ENCODE measurements around the gene SPACA7. TPM values are rescaled to one million over a fixed set of nuclear protein-coding genes. Genes with fewer than 3 reads are reported as not detected.

SPACA7 gene
- total and polyA plus RNA-seq, 9 of the 15 experiments (the other 6 are each of a cell fraction or from before 2014, with no cell fraction given), result not detected

DNA sequence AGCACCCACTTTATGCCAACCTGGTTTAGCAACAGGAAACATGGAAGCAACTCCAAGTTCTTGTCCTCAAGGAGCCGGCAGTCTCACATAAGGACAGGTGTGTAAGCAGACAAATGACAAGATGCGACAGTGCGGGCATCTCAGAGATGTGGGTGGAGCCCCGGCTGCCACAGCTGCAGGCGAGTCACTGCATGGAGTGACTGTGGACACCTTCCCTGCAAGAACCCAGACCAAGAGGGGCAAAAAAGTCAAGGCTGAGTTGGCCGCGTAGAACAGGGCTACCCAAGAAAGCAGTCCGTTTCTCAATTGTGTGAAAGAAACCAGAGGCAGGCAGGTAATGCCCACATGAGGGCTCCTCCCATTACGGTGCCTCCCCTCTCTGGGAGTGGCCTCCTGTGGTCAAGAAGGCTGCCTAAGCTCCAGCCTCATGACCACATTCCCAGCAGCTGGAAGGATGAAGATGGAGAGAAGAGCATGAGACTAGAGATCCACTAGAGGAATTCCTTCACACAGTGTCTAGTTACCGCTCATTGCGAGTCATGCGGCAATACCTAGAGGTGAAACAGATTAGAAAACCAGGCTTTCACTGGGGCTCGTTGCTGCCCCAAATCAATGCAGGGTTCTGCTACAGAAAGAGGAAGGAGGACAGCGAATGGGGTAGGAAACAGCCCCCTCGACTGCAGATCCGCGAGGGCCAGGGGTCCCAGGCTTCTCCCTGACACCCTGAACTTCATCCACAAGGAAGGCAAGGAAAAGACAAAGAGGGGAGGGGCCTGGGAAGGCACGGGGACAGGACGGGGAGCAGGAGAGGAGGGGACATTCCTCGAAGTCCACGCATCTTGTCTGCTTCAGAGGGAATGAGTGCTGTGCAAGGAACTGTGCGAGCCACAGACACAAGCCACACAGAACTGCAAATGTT lies 80.2 kb downstream of the SPACA7 start:
- Histone ChIP-seq H3K36me3 (ENCODE audit: control insufficient read depth, insufficient read depth, low read length) (no peaks in the 10 kb centered on the region), H3K4me3 (no peak overlapping the region), H3K27me3 (ENCODE audit: control insufficient read depth in 2 of 2, insufficient read depth in 2 of 2, low read length in 2 of 2) (peaks cover 19 to 51% of the 10 kb centered on the region in 2 experiments; a peak in 4 of 5 replicates), H3K79me2 (ENCODE audit: control insufficient read depth, insufficient read depth, low read length) (no peaks in the 10 kb centered on the region), H3K9me1 (ENCODE audit: control insufficient read depth, insufficient read depth, low read length) (no peaks in the 10 kb centered on the region), H3K27ac (ENCODE audit: extremely low read depth, low read depth, low read length) (no peak overlapping the region), H4K20me1 (replicated peaks; ENCODE audit: control insufficient read depth, insufficient read depth, low read length) (no peaks in the 10 kb centered on the region), H3K9me3 (replicated peaks; ENCODE audit: control insufficient read depth, insufficient read depth, low read depth, low read length) (no peaks in the 10 kb centered on the region), H3K4me1 (replicated peaks in 1 of 2; ENCODE audit: control insufficient read depth in 2 of 2, insufficient read depth in 2 of 2, low read length in 2 of 2) (peaks cover 0 to 6% of the 10 kb centered on the region in 2 experiments; a peak in 1 of 5 replicates), H3K4me2 (ENCODE audit: insufficient read depth, low read length) (no peak overlapping the region), H2AFZ (ENCODE audit: low read depth, low read length) (no peak overlapping the region), H3K9ac (ENCODE audit: insufficient read depth in 1 of 2, low read depth in 2 of 2, low read length in 2 of 2) (no peak overlapping the region)
- no peak for ATAC-seq
- ChIA-PET CTCF (ENCODE audit: low intra/inter-chr PET ratio) (no interaction called here), POLR2A (interaction anchor here (0.7 kb wide), 1 partner anchor 71 kb away, joined by 3 read pairs; no protein-coding TSS in a partner anchor)
- no peak for DNase-seq (ENCODE audit: extremely low read depth in 1 of 4, low spot score in 3 of 4)
- 13% methylated on average over 16 of the region's 22 CpGs for WGBS (ENCODE audit: insufficient coverage, low coverage, missing lambda C conversion rate)
- no TSS peak for BruUV-seq (replicated peaks)
- intact Hi-C loops (cut with micrococcal nuclease) (loop anchor here (5.0 kb wide), 1 partner anchor 151 kb away; no protein-coding TSS in a partner anchor), in situ Hi-C loops (cut with MboI) (no loop called here)
- no peak for FAIRE-seq
- TF ChIP-seq RBM25 (IDR thresholded peaks at IDR 0.05; ENCODE audit: low read depth, low read length, severe bottlenecking), result no peak
- TF ChIP-seq, protein P1, sequence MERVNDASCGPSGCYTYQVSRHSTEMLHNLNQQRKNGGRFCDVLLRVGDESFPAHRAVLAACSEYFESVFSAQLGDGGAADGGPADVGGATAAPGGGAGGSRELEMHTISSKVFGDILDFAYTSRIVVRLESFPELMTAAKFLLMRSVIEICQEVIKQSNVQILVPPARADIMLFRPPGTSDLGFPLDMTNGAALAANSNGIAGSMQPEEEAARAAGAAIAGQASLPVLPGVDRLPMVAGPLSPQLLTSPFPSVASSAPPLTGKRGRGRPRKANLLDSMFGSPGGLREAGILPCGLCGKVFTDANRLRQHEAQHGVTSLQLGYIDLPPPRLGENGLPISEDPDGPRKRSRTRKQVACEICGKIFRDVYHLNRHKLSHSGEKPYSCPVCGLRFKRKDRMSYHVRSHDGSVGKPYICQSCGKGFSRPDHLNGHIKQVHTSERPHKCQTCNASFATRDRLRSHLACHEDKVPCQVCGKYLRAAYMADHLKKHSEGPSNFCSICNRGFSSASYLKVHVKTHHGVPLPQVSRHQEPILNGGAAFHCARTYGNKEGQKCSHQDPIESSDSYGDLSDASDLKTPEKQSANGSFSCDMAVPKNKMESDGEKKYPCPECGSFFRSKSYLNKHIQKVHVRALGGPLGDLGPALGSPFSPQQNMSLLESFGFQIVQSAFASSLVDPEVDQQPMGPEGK (CRISPR knock-in tag; IDR thresholded peaks at IDR 0.05; ENCODE audit: borderline replicate concordance), result no peak
- no peak for TF ChIP-seq ZNF57 (CRISPR knock-in tag; IDR thresholded peaks at IDR 0.05)
- no peak for TF ChIP-seq CEBPG (CRISPR knock-in tag; IDR thresholded peaks at IDR 0.05)
- no peak for TF ChIP-seq CEBPG (tag; conservative IDR thresholded peaks at IDR 0.05 in 1 of 2, IDR thresholded peaks at IDR 0.05 in 1 of 2)
- no peak for TF ChIP-seq HDAC6 (IDR thresholded peaks at IDR 0.05; ENCODE audit: low read depth, low read length)
- no peak for TF ChIP-seq E2F6 (IDR thresholded peaks at IDR 0.05; ENCODE audit: borderline replicate concordance in 1 of 2, extremely low read depth in 1 of 2, insufficient read depth in 1 of 2, insufficient read length in 1 of 2, low read depth in 1 of 2, low read length in 1 of 2, poor library complexity in 1 of 2, severe bottlenecking in 1 of 2)
- no peak for TF ChIP-seq ILK (tag; IDR thresholded peaks at IDR 0.05; ENCODE audit: borderline replicate concordance, low read depth)
- no peak for TF ChIP-seq HDAC2 (IDR thresholded peaks at IDR 0.05)
- TF ChIP-seq LCOR (CRISPR knock-in tag; IDR thresholded peaks at IDR 0.05), result no peak
- no peak for TF ChIP-seq ILF3 (IDR thresholded peaks at IDR 0.05; ENCODE audit: borderline replicate concordance)
- TF ChIP-seq, protein P2, sequence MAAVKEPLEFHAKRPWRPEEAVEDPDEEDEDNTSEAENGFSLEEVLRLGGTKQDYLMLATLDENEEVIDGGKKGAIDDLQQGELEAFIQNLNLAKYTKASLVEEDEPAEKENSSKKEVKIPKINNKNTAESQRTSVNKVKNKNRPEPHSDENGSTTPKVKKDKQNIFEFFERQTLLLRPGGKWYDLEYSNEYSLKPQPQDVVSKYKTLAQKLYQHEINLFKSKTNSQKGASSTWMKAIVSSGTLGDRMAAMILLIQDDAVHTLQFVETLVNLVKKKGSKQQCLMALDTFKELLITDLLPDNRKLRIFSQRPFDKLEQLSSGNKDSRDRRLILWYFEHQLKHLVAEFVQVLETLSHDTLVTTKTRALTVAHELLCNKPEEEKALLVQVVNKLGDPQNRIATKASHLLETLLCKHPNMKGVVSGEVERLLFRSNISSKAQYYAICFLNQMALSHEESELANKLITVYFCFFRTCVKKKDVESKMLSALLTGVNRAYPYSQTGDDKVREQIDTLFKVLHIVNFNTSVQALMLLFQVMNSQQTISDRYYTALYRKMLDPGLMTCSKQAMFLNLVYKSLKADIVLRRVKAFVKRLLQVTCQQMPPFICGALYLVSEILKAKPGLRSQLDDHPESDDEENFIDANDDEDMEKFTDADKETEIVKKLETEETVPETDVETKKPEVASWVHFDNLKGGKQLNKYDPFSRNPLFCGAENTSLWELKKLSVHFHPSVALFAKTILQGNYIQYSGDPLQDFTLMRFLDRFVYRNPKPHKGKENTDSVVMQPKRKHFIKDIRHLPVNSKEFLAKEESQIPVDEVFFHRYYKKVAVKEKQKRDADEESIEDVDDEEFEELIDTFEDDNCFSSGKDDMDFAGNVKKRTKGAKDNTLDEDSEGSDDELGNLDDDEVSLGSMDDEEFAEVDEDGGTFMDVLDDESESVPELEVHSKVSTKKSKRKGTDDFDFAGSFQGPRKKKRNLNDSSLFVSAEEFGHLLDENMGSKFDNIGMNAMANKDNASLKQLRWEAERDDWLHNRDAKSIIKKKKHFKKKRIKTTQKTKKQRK (IDR thresholded peaks at IDR 0.05; ENCODE audit: borderline replicate concordance, low read depth, low read length), result no peak

Data from K562 (cell line).